HCT116 (cell line): ENCODE measurements around the gene PAK1. TPM values are rescaled to one million over a fixed set of nuclear protein-coding genes. Genes with fewer than 3 reads are reported as not detected.

Source experiments
- ATAC-seq: fragments of 200-7000 bp; cut with Tn5 transposase; 2 replicates; pipeline ENCODE4 v1.9.1; 2020; ENCODE audit warnings: mild to moderate bottlenecking, moderate library complexity
- BruUV-seq: library from RNA; stranded (reverse); fragments of 400-500 nt; replicated peaks from 2 replicates; lab custom pipeline; 2021; lab: Mats Ljungman, UMichigan
- CTCF ChIA-PET: fragments of 300-600 bp; sonication (Branson Sonifier 250); formaldehyde crosslinking; loops from one replicate; lab custom pipeline; 2021; ENCODE audit warnings: antibody characterized with exemption; lab: Charles Lee
- POLR2A ChIA-PET: fragments of 300-600, 350-600 bp; sonication (Branson Sonifier 250); formaldehyde crosslinking; loops from one replicate; lab custom pipeline; 2021; ENCODE audit warnings: antibody characterized with exemption; lab: Charles Lee
- RAD21 ChIA-PET, 2 experiments: fragments of 300-600 bp; sonication (Branson Sonifier 250); formaldehyde crosslinking; loops; one replicate each; lab custom pipeline; 2023; ENCODE audit warnings: low total read pairs in 2 of 2; ENCODE audit not compliant: uncharacterized antibody in 2 of 2, unreplicated experiment in 2 of 2, low non-redundant PET in 1 of 2; lab: Charles Lee
- DNase-seq: peaks from one replicate; pipeline ENCODE4 v3.0.0-alpha.2; 2010; ENCODE audit warnings: low read depth, low spot score
- H2AFZ ChIP-seq: fragments of 200-600 bp; shearing (Covaris generic), sonication (generic); 2 replicates; pipeline ENCODE4 v1.6.1; 2017; ENCODE audit warnings: low read depth, mixed run types, mixed read lengths, antibody characterized with exemption, low read length; ENCODE audit not compliant: poor library complexity, severe bottlenecking
- H3K27ac ChIP-seq: 2 replicates; pipeline ENCODE4 v1.5.1; 2012; ENCODE audit warnings: low read depth, low read length
- H3K27me3 ChIP-seq: fragments of 200-600 bp; sonication (generic); 2 replicates; pipeline ENCODE4 v1.6.1; 2016; ENCODE audit warnings: mixed run types, low read length, mixed read lengths; ENCODE audit not compliant: insufficient read depth
- H3K36me3 ChIP-seq, 2 experiments: fragments of 200-500 bp in 1 of 2; fragments of 200-600 bp in 1 of 2; sonication (Bioruptor generic) in 1 of 2; sonication (generic) in 1 of 2; 2 replicates each; pipeline versions ENCODE4 v1.5.1 to v1.6.1; 2014 to 2016; ENCODE audit warnings: low read length in 2 of 2, inconsistent platforms in 1 of 2, mixed read lengths in 1 of 2, mixed run types in 1 of 2; ENCODE audit not compliant: insufficient read depth in 2 of 2, control insufficient read depth in 1 of 2
- H3K4me1 ChIP-seq, 2 experiments: fragments of 200-600 bp in 1 of 2; sonication (generic) in 1 of 2; 2 replicates each; pipeline versions ENCODE4 v1.5.1 to v1.6.1; 2012 to 2017; ENCODE audit warnings: low read length in 2 of 2, inconsistent platforms in 1 of 2, mild to moderate bottlenecking in 1 of 2, mixed read lengths in 1 of 2, mixed run types in 1 of 2, moderate library complexity in 1 of 2; ENCODE audit not compliant: insufficient read depth in 2 of 2, control insufficient read depth in 1 of 2
- H3K4me2 ChIP-seq: fragments of 200-600 bp; sonication (generic); 2 replicates; pipeline ENCODE4 v1.6.1; 2017; ENCODE audit warnings: mixed run types, low read length, mixed read lengths
- H3K4me3 ChIP-seq, 2 experiments: fragments of 200-600 bp in 1 of 2; sonication (generic) in 1 of 2; replicated peaks in 1 of 2; 2 replicates each; pipeline ENCODE4 v1.5.1; 2011 to 2016; ENCODE audit warnings: low read length in 2 of 2, control low read depth in 1 of 2, low read depth in 1 of 2, mild to moderate bottlenecking in 1 of 2, mixed read lengths in 1 of 2, mixed run types in 1 of 2
- H3K79me2 ChIP-seq: fragments of 200-600 bp; sonication (generic); 2 replicates; pipeline ENCODE4 v1.6.1; 2017; ENCODE audit warnings: mild to moderate bottlenecking, mixed run types, low read length, moderate library complexity, mixed read lengths; ENCODE audit not compliant: insufficient read depth
- H3K9ac ChIP-seq: fragments of 200-600 bp; sonication (generic); 2 replicates; pipeline ENCODE4 v1.6.1; 2016; ENCODE audit warnings: low read length, mixed read lengths
- H3K9me2 ChIP-seq: fragments of 200-600 bp; sonication (generic), shearing (Covaris generic); 2 replicates; pipeline ENCODE4 v1.6.1; 2017; ENCODE audit warnings: mixed run types, mild to moderate bottlenecking, moderate library complexity; ENCODE audit not compliant: insufficient read depth
- H3K9me3 ChIP-seq, 2 experiments: fragments of 200-500 bp in 1 of 2; fragments of 200-600 bp in 1 of 2; sonication (Bioruptor generic) in 1 of 2; sonication (generic) in 1 of 2; 2 replicates each; pipeline ENCODE4 v1.6.1; 2014 to 2017; ENCODE audit warnings: low read length in 2 of 2, mixed read lengths in 2 of 2, inconsistent platforms in 1 of 2, low read depth in 1 of 2, mild to moderate bottlenecking in 1 of 2, mixed run types in 1 of 2, moderate library complexity in 1 of 2; ENCODE audit not compliant: control insufficient read depth in 1 of 2, insufficient read depth in 1 of 2
- H4K20me1 ChIP-seq: fragments of 200-600 bp; sonication (generic), shearing (Covaris generic); 2 replicates; pipeline ENCODE4 v1.6.1; 2017; ENCODE audit warnings: mixed run types, mild to moderate bottlenecking, moderate library complexity; ENCODE audit not compliant: insufficient read depth
- EZH2 ChIP-seq: fragments of 200-600 bp; sonication (generic); IDR thresholded peaks from 2 replicates; pipeline ENCODE4 v1.6.1; 2017; ENCODE audit warnings: antibody characterized with exemption, mixed run types
- EZH2phosphoT487 ChIP-seq: fragments of 200-600 bp; IDR thresholded peaks from 2 replicates; pipeline ENCODE4 v1.6.1; 2018; ENCODE audit warnings: antibody characterized with exemption, borderline replicate concordance
- POLR2A ChIP-seq: IDR thresholded peaks from 2 replicates; pipeline ENCODE4 v1.7.0; 2011; ENCODE audit warnings: borderline replicate concordance; ENCODE audit not compliant: insufficient read depth, insufficient read length; ENCODE audit errors: extremely low read depth
- SRF ChIP-seq: IDR thresholded peaks from 2 replicates; pipeline ENCODE4 v1.6.1; 2012; ENCODE audit warnings: low read depth
- YY1 ChIP-seq: IDR thresholded peaks from 2 replicates; pipeline ENCODE4 v1.6.1; 2011; ENCODE audit warnings: low read length, low read depth, moderate library complexity, mild to moderate bottlenecking; ENCODE audit not compliant: insufficient replicate concordance; ENCODE audit errors: extremely low read depth
- intact Hi-C: fragments of 100-400 bp; cut with micrococcal nuclease; formaldehyde crosslinking; loops from 2 replicates; pipeline ENCODE4 v1.10.0; 2022
- total RNA-seq: library from RNA; stranded (reverse); gene quantifications from one replicate; pipeline ENCODE4 v1.2.1, GENCODE V29; 2021; ENCODE audit not compliant: unreplicated experiment

Gene PAK1
- total RNA-seq, 1 experiment from 2014 or later = 56.1 TPM

DNA sequence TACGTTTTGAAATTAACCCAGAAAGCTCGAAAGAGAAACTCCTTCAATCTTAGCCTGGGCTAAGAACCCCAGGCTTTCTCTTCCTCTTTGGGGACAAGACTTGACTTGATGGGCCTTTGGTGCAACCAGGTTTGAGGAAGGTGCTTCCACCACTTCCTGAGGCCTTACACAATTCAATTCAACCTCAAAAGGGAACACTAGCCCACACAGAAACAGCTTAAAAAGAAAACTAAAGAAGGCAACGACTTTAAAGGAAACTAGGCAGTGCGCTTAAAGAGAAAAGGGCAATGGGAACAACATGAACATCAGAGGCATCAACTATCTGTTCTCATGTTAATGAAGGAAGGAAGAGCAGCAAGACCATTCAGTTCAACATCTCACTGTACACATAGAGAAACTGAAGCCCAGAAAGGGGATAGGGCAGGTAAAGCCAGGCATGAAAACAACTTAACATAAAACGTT is 24.8 kb downstream of the PAK1 start:
- intact Hi-C loops = no loop called here
- ATAC-seq (no peak), DNase-seq (no peak)
- H3K4me1 ChIP-seq = no peaks in the 10 kb centered on the region
- no peak overlapping the region for H3K4me3 ChIP-seq
- TF ChIP-seq SRF = no peak
- H3K9me2 ChIP-seq = no peaks in the 10 kb centered on the region
- H3K27ac ChIP-seq = no peak overlapping the region
- BruUV-seq = no TSS peak
- no peaks in the 10 kb centered on the region for H3K9me3 ChIP-seq
- H3K4me2 ChIP-seq = no peak overlapping the region
- no peaks in the 10 kb centered on the region for H4K20me1 ChIP-seq
- no peak overlapping the region for H2AFZ ChIP-seq
- no peaks in the 10 kb centered on the region for H3K27me3 ChIP-seq
- H3K79me2 ChIP-seq = no peaks in the 10 kb centered on the region
- ChIA-PET POLR2A (no interaction called here), CTCF (no interaction called here), RAD21 (no interaction called here)
- no peaks in the 10 kb centered on the region for H3K36me3 ChIP-seq
- no peak overlapping the region for H3K9ac ChIP-seq

DNA sequence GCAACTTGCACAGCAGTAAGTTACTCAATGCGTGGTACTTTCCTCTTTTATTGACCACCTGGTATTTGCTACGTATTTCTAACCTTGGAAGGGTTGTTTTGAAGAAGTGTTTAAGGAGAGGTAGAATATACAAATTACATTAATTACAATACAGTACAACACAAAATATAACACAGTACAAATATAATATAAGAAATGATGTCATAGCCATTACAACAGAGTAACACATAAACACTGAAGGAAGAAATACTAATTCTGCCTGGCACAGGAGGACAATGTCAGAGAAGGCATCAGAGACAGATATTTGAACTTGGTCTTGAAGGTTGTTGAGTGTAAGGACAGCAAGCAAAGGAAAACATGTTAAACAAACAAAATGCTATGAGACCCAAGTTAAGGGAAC is 25.6 kb downstream of the PAK1 start:
- no peak for ATAC-seq
- POLR2A ChIA-PET = no interaction called here
- CTCF ChIA-PET = interaction anchor here (2.5 kb wide), 1 partner anchor 23 kb away, joined by 8 read pairs; no protein-coding TSS in a partner anchor

More for the DNA sequence above, 25.6 kb downstream of the PAK1 start:
- no peak overlapping the region for H3K27ac ChIP-seq
- no peak overlapping the region for H3K9ac ChIP-seq
- H3K79me2 ChIP-seq = no peaks in the 10 kb centered on the region
- no peaks in the 10 kb centered on the region for H3K9me2 ChIP-seq
- RAD21 ChIA-PET = no interaction called here
- no peaks in the 10 kb centered on the region for H4K20me1 ChIP-seq
- no peaks in the 10 kb centered on the region for H3K9me3 ChIP-seq
- H3K4me1 ChIP-seq = no peaks in the 10 kb centered on the region
- H3K4me2 ChIP-seq = no peak overlapping the region
- no peaks in the 10 kb centered on the region for H3K27me3 ChIP-seq
- H3K4me3 ChIP-seq = no peak overlapping the region
- no TSS peak for BruUV-seq
- no peaks in the 10 kb centered on the region for H3K36me3 ChIP-seq
- DNase-seq = no peak
- H2AFZ ChIP-seq = no peak overlapping the region
- TF ChIP-seq POLR2A (no peak), YY1 (no peak), EZH2phosphoT487 (no peak), EZH2 (no peak)
- intact Hi-C loops = no loop called here
